Activated CD4-positive, alpha-beta T cell treated with anti-CD3 and anti-CD28 coated beads, Interleukin-2, amount 50 U/mL, for 1 hour (primary cell): Measurements from ENCODE around the gene CPEB3.
"Not testable (repeated sequence)": the region's sequence is repeated elsewhere in the genome, so short reads cannot be mapped to it uniquely, and the experiment has no call there.

Source experiments
- DNase-seq: peaks from one replicate; pipeline ENCODE4 v3.0.0-alpha.2; 2020

The CPEB3 gene

GRCh38 chr10:92290837-92291615 lies at the start of gene CPEB3, which contains the start of gene MARCHF5:
Gene CPEB3, minus strand, starts transcription at chr10:92291078. Its CDS starts 50,728 bp downstream, at chr10:92240350.
Gene MARCHF5, plus strand, starts transcription at chr10:92291167. Its CDS starts 328 bp downstream, at chr10:92291495.
- DNase-seq, result peak; percentile 88

GRCh38 chr10:92329927-92330326 lies 39.0 kb upstream of the CPEB3 start:
- not testable (repeated sequence) for DNase-seq

- no peak for DNase-seq
These were observed 38.1 kb upstream of the CPEB3 start for GRCh38 chr10:92328993-92329392.

GRCh38 chr10:92327445-92328433 lies 36.9 kb upstream of the CPEB3 start:
- DNase-seq, result no peak

GRCh38 chr10:92323079-92323478 lies 32.2 kb upstream of the CPEB3 start:
- no peak for DNase-seq

GRCh38 chr10:92316610-92317009 lies 25.7 kb upstream of the CPEB3 start:
- no peak for DNase-seq

GRCh38 chr10:92313750-92314149 lies 22.9 kb upstream of the CPEB3 start:
- DNase-seq, result no peak

- no peak for DNase-seq
These were observed 18.4 kb upstream of the CPEB3 start for GRCh38 chr10:92309272-92309671.

- DNase-seq, result no peak
These were observed 14.5 kb upstream of the CPEB3 start for GRCh38 chr10:92305133-92306072.

GRCh38 chr10:92304061-92304460 lies 13.2 kb upstream of the CPEB3 start:
- DNase-seq, result no peak

- DNase-seq, result no peak
These were observed 12.2 kb upstream of the CPEB3 start for GRCh38 chr10:92303096-92303495.

- no peak for DNase-seq
These were observed 7.6 kb upstream of the CPEB3 start for GRCh38 chr10:92298487-92298886.

GRCh38 chr10:92291921-92292845 lies 1.3 kb upstream of the CPEB3 start:
- DNase-seq, result peak; percentile 38

GRCh38 chr10:92291616-92291865 lies 663 bp upstream of the CPEB3 start:
- no peak for DNase-seq

- DNase-seq, result peak; percentile 6
These were observed 622 bp downstream of the CPEB3 start for GRCh38 chr10:92290076-92290836.

GRCh38 chr10:92284112-92284704 lies 6.7 kb downstream of the CPEB3 start:
- no peak for DNase-seq

- DNase-seq, result no peak
These were observed 11.7 kb downstream of the CPEB3 start for GRCh38 chr10:92278996-92279696.

- no peak for DNase-seq
These were observed 16.8 kb downstream of the CPEB3 start for GRCh38 chr10:92274071-92274470.

- no peak for DNase-seq
These were observed 22.1 kb downstream of the CPEB3 start for GRCh38 chr10:92268748-92269147.

GRCh38 chr10:92267343-92267742 lies 23.5 kb downstream of the CPEB3 start:
- DNase-seq, result no peak
